T follicular helper cell (primary cell): ENCODE results near the gene ZNF600.
"Not testable (repeated sequence)": the region's sequence is repeated elsewhere in the genome, so short reads cannot be mapped to it uniquely, and the experiment has no call there.

Experiments
- DNase-seq: peaks from one replicate; pipeline ENCODE4 v3.0.0-alpha.2; 2020; ENCODE audit warnings: low read depth
- total RNA-seq, 2 experiments: gene quantifications; one replicate each; lab custom pipeline; 2026; lab: John Stamatoyannopoulos, UW

Gene ZNF600
- total RNA-seq = 8.6 to 28.5 reads per million in 2 experiments

DNA sequence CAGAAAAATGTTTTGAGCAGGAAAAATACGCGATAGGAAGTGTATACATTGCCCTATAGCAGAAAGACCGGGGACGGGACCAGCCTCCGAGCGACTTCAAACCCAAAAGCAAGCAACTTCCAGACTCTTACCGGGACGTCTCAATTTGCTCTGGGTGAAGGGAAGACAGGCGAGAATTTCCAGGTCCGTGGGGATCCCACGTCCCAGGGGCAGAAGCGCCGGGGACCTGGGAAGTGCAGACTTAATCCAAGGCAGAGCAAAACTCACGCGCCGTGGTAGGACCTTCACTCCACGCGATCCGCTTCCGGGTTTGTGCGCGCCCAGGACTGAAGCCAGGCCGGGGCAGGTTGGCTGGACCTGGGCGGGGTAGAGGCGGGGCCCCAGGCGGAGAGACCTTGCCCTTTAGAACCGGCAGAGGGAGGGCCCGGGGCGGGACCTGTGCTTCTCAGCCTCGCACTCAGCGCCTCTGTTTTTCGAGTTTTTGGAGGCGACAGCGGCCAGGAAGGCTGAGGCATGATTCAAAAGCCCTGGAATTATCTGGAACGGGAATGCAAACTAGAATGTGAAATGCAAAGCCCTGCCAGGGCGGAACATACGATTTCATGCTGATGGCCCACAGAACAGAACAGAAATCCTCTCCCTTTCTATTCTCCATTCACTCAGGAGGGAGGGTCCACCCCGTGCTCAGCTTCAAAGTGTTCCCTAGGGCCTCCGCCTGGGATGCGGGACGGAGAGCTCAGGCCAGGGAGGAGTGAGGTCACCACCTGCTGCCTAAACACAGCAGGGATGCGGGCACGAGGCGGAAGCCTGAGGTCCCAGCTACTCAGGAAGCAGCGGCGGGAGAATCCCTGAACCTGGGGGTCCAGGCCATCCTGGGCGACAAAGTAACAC lies at the start of gene ZNF600:
ZNF600 (minus strand) TSS at position 328 of the 891 bp plus-strand sequence. CDS start 7,903 bp downstream, outside the sequence.
- DNase-seq = peak; percentile 63

DNA sequence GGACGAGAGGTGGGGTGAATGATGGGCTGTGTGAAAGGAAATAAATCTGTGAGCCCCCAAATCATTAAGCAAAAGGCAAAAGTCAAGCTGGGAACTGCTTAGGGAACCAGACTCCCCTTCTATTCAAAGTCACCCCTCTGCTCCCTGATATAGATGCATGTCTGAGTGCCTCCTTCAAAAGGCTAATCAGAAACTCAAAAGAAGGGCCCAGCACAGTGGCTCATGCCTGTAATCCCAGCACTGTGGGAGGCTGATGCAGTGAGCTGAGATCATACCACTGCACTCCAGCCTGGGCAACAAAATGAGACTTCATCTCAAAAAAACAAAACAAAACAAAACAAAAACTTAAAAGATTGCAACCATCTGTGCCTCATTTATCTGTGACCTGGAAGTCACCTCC lies 47.7 kb upstream of the ZNF600 start:
- not testable (repeated sequence) for DNase-seq

DNA sequence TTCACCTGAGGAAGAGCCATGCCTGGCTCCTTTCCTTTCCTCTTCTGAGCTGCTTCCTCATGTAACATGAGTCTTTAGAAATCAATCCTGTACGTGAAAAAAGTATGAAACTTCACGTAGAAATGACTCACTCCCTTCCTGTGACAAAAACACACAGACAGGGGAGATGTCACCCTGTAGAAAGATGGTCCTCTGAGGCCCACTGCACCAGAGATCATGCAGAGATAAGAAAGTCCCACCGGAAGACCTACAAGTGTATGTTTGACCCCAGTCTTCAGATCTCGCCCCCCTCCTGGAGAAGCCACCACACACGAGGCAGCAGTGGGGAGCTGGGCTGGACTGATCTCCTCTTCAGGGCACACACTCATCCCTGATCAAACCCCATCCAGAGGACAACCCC lies 47.0 kb upstream of the ZNF600 start:
- DNase-seq = not testable (repeated sequence)

DNA sequence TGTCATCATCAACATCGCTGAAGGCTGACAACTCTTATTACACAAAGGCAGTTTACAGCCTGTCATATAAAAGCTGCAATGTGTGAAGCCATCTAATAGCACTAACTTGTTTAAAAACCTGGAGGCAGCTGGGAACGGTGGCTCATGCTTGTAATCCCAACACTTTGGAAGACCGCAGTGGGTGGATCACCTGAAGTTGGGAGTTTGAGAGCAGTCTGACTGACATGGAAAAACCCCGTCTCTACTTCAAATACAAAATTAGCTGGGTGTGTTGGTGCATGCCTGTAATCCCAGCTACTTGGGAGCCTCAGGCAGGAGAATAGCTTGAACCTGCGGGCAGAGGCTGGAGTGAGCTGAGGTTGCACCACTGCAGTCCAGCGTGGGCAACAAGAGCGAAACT lies 43.3 kb upstream of the ZNF600 start:
- DNase-seq = not testable (repeated sequence)

DNA sequence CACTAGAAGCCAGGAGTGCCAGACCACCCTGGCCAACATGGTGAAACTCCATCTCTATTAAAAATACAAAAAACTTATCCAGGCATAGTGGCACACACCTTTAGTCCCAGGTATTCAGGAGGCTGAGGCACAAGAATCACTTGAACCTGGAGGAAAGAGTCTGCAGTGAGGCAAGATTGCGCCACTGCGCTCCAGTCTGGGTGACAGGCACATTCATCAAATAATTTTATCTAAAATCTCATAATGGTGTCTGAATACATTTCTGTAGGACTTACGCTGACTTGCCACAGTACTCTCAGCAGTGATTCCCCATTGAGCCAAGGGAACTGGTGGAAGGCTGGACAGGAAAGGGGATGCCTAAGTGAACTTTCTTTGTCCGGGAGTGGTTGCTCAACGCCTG lies 39.2 kb upstream of the ZNF600 start:
- no peak for DNase-seq

DNA sequence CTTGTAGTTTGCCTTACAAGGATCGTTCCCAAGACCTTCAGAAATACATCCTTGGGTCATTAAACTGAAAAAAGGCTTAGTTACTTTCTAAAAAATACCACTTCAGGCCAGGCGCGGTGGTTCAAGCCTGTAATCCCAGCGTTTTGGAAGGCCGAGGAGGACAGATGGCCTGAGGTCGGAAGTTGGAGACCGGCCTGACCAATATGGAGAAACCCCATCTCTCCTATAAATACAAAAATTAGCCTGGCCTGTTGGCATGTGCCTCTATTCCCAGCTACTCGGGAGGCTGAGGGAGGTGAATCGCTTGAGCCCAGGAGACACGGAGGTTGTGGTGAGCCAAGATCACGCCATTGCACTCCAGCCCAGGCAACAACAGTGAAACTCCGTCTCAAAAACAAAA lies 37.1 kb upstream of the ZNF600 start:
- DNase-seq = no peak

DNA sequence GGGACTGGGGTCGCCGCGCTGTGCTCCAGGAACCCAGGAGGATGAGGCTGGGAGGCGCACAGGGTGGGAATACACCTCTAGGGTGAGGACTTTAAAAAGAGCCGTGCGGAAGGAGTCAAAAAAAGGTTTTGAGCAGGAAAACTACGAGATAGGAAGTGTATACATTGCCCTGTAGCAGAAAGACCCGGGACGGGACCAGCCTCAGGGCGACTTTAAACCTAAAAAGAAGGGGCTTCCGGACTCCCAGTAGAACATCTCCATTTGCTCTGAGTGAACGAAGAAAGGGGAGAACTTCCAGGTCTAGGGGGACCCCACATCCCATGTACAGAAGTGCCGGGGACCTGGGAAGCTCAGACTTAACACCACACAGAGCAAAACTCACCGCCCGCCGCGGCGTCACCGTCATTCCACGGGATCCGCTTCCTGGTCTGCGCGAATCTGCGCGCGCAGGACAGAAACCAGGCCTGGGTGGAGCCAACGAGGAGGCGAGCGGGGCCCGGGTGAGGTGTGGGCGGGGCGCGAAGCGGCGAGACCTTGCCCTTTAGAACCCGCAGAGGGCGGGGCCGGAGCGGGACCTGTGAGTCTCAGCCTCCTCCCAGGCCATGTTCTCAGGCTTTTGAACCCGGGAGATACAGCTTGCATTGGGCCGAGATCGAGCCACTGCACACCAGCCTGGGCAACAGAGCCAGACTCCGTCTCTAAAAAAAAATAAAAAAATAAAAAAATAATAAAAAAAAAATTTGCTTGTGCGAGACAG lies 34.8 kb upstream of the ZNF600 start, which contains the start of gene ZNF28:
ZNF28 (minus strand) TSS at position 430 of the 757 bp plus-strand sequence. CDS start 3,675 bp downstream, outside the sequence.
- DNase-seq = peak; percentile 38

DNA sequence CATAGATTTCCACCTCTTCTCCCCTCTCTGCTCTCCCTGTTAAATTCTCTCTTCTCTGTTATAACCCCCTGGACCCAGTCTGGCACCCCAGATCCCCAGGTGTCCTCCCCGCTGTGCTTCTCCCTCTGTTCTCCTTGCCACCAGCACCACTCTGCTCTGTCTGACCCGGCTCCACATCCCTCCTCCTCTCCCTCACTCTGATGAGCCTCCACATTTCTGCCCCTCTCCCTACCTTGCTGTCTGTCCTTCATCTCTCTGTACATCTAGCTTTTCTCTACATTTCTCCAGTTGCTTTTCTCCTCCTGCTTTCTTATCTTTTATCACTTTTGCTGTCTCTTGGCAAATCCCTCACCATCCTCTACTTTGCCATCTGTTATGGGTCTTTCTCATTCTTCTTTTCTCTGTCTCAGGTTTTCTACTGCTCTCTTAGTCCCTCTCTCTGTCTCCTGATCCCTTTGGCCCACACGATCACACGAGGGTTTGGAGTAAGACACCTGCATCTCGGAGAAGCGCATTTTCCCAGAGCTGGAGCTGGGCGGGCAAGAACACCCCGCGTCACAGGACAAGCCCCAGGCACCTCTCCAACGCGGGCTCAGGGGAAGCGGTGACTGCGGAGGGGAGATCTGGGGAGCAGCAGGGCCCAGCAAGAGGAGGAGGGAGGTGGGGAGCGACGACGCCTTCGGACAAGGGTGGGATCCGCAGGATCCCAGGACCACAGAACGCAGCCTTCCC lies 34.0 kb upstream of the ZNF600 start:
- DNase-seq = not testable (repeated sequence)

DNA sequence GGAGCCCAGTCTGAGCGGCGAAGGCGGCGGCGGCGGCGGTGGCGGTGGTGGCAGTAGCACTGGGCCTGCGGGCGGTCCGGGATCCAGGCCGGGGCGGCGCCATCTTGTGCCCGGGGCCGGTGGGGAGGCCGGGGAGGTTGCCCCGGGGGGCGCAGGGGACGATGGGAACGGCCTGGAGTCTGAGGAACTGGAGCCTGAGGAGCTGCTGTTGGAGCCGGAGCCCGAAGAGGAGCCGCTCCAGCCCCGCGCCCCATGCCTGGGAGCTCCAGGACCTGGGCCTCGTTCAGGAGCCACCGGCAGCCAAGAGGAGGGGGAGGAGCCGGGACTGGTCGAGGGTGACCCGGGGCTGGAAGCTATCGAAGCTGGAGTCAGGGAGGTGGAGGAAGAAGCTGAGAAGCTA lies 23.2 kb upstream of the ZNF600 start:
- no peak for DNase-seq

GRCh38 chr19:52799950-52800640 lies 13.5 kb upstream of the ZNF600 start:
- not testable (repeated sequence) for DNase-seq

DNA sequence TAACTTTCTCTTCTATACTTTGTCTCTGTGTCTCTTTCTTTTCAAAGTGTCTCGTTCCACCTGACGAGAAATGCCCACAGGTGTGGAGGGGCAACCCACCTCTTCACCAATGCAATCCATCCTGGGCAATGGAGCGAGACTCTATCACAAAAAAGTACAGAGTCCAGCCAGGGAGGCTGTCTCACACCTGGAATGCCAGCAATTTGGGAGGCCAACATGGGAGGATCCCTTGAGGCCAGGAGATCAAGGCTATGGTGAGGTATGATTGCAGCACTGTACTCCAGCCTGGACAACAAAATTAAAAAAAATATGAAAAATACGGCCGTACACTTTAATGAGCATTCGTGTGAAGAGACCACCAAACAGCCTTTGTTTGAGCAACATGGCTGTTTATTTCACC lies 2.8 kb upstream of the ZNF600 start:
- no peak for DNase-seq

DNA sequence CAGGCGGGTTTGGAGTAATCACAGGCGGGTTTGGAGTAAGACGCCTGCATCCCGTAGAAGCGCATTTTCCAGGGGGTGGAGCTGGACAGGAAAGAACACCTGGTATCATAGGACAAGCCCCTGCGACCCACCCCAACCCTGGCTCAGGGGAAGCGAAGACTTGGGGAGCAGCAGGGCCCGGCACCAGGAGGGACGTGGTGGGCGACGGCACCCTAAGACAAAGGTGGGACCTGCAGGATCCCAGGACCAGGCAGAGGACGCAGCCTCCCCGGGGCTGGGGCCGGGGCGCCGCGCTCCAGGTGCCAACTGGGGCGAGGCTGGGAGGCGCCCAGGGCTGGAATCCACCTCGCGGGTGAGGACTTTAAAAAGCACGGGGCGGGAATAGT lies 520 bp downstream of the ZNF600 start:
- DNase-seq = no peak

DNA sequence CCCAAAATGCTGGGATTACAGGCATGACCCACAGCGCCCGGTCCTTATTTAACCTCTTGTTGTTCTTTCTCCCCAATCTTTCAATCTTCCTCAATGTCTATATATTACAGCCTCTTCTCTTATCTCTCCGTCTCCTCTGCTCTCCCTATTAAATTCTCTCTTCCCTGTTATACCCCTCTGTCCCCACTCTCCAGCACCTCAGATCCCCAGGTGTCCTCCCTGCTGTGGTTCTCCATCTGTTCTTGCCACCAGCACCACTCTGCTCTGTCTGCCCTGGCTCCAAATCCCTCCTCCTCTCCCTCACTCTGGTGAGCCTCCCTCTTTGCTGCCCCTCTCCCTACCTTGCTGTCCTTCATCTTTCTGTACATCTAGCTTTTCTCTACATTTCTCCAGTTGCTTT lies 1.1 kb downstream of the ZNF600 start:
- DNase-seq = no peak

- not testable (repeated sequence) for DNase-seq
Measured at GRCh38 chr19:52782864-52783263, 3.7 kb downstream of the ZNF600 start.

GRCh38 chr19:52778811-52779210 lies 7.8 kb downstream of the ZNF600 start:
- DNase-seq = no peak

DNA sequence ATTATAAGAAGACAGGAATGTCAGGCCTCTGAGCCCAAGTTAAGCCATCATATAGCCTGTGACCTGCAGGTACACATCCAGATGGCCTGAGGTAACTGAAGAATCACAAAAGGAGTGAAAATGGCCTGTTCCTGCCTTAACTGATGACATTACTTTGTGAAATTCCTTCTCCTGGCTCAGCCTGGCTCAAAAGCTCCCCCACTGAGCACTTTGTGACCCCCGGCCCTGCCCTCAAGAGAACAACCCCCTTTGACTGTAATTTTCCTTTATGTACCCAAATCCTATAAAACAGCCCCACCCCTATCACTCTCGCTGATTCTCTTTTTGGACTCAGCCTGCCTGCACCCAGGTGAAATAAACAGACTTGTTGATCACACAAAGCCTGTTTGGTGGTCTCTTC lies 30.1 kb downstream of the ZNF600 start:
- not testable (repeated sequence) for DNase-seq

DNA sequence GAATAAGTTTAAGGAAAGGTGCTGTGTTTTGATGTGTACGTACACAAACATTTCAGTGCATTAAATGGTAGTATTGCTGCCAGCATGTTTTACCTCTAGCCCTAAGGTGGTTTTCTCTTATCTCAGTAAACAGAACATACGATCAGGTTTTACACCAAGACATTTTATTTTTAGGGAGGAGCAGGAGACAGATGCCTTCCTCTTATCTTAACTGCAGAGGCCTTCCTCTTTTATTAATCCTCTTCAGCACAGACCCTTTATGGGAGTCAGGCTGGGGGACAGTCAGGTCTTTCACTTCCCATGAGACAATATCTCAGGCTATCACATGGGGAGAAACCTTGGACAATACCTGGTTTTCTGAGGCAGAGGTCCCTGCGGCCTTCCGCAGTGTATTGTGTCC lies 36.8 kb downstream of the ZNF600 start:
- DNase-seq = no peak

DNA sequence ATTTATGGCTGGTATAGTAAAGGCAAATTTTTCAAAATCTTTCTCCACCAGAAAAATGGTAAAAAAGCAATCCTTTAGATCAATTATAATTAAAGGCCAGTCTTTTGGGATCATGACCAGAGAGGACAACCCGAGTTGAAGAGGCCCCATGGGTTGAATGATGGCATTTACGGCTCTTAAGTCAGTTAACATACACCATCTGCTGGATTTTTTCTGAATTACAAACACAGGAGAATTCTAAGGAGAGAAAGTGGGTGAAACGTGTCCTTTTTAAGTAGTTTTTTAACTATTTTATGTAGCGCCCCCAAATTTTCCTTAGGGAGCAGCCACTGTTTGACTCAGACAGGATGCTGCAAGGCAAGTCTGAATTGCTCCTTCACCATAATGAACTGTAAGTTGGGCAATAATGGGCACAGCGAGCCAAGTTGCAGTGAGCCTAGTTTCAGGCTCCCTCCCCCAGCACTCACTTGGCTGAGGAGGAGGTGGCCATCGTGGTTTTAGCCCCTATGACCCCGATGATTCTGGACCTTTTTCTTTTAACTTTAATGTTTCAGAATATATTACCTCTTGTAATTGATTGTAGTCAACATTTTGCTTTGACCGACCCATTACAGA lies 38.1 kb downstream of the ZNF600 start:
- DNase-seq = no peak

GRCh38 chr19:52745919-52746318 lies 40.7 kb downstream of the ZNF600 start:
- not testable (repeated sequence) for DNase-seq

GRCh38 chr19:52743091-52743490 lies 43.5 kb downstream of the ZNF600 start:
- DNase-seq = no peak

- DNase-seq = no peak
Measured at GRCh38 chr19:52742516-52742915, 44.1 kb downstream of the ZNF600 start.
